K562 (cell line): ENCODE results near the gene NACAD. TPM values are rescaled to one million over a fixed set of nuclear protein-coding genes. Genes with fewer than 3 reads are reported as not detected.

Experiments used
- CBX8 ChIP-seq: fragments of 200-600 bp; sonication (generic); IDR thresholded peaks from 2 replicates; pipeline ENCODE4 v1.6.1; 2012; ENCODE audit warnings: borderline replicate concordance, mixed run types, low read depth, mild to moderate bottlenecking, moderate library complexity, mixed read lengths, low read length, control low read depth, inconsistent platforms; ENCODE audit not compliant: poor library complexity, severe bottlenecking; ENCODE audit errors: extremely low read depth
- EGR1 ChIP-seq: fragments of 450-650 bp; conservative IDR thresholded peaks from 2 replicates; pipeline ENCODE4 v1.6.1; 2017; ENCODE audit warnings: mild to moderate bottlenecking
- HDAC2 ChIP-seq: fragments of 450-650 bp; IDR thresholded peaks from 2 replicates; pipeline ENCODE4 v1.6.1; 2016; ENCODE audit warnings: mild to moderate bottlenecking
- RBM22 ChIP-seq: fragments of 200-400 bp; formaldehyde crosslinking; IDR thresholded peaks from 2 replicates; pipeline ENCODE4 v1.6.1; 2018; ENCODE audit warnings: low read length, low read depth; ENCODE audit not compliant: poor library complexity, severe bottlenecking
- TARDBP ChIP-seq: fragments of 450-650 bp; IDR thresholded peaks from 2 replicates; pipeline ENCODE4 v1.6.1; 2016
- ZKSCAN8 ChIP-seq: fragments of 200-800 bp; sonication (Bioruptor generic); IDR thresholded peaks from 2 replicates; pipeline ENCODE4 v1.6.1; 2016; ENCODE audit warnings: missing genetic modification characterization, missing compliant biosample characterization
- ZNF592 ChIP-seq: fragments of 450-650 bp; IDR thresholded peaks from 2 replicates; pipeline ENCODE4 v1.6.1; 2017; ENCODE audit warnings: antibody characterized with exemption, mild to moderate bottlenecking
- polyA plus RNA-seq, 8 experiments: library from polyadenylated mRNA; depleted of rRNA in 4 of 8; stranded (reverse) in 5 of 8; unstranded in 3 of 8; fragments of >200 nt; fragmentation: Nextera tagmentation in 2 of 8; fragmentation: Illumina TruSeq in 1 of 8; extraction: Ambion mirVana in 2 of 8; extraction: Trizol in 1 of 8; gene quantifications; 2 replicates each; pipeline versions ENCODE4 v1.2.1 to v1.2.3, GENCODE V29; 2011 to 2014; ENCODE audit warnings: inconsistent platforms in 1 of 8, missing spikeins in 1 of 8
- total RNA-seq, 7 experiments: library from RNA; depleted of rRNA in 6 of 7; stranded (reverse); fragments of >200 nt in 6 of 7; fragmentation: Illumina TruSeq in 2 of 7; extraction: Trizol in 2 of 7; gene quantifications; 2 replicates each; pipeline versions ENCODE4 v1.2.1 to v1.2.3, GENCODE V29; 2011 to 2021; ENCODE audit warnings: low replicate concordance in 1 of 7
- TF ChIP-seq, protein P1 (sequence below): fragments of 450-650 bp; formaldehyde crosslinking; IDR thresholded peaks from 2 replicates; pipeline ENCODE4 v1.4.0; 2022; ENCODE audit warnings: missing genetic modification characterization
- TF ChIP-seq, protein P2 (sequence below): sonication (generic); formaldehyde crosslinking; IDR thresholded peaks from 2 replicates; pipeline ENCODE4 v1.8.0; 2022; ENCODE audit warnings: missing genetic modification reagents, mild to moderate bottlenecking, borderline replicate concordance

The NACAD gene
- total and polyA plus RNA-seq, 9 of the 15 experiments (the other 6 are each of a cell fraction or from before 2014, with no cell fraction given), result under 0.01 to 0.03 (median 0.02) TPM; not detected in 5

DNA sequence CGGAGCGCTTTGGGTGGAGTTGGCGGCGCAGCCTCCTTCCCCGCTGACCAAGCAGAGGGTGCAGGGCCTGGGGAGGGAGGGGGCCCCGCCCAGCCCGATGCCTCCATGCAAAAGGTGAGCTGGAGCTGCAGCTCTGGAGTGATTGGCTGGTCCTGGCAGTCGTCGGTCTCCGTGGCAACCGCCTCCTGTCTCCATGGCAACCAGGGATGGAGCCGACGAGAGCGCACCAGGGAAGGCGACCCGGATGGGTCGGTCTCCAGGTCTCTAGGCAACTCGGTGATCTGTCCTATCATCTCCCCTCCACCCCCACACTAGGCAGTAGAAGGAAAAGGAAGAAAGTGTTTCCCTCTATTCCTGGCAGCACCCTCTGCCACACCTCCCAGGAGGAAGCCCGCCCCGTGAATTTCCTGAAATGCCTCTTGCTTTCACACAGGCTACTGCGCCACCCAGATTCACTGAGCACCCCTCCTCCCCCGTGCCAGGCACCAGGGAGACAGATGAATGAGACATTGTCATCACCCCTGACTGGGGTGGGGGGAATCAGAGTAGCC lies 647 bp upstream of the NACAD start (continued):
- TF ChIP-seq, protein P1, sequence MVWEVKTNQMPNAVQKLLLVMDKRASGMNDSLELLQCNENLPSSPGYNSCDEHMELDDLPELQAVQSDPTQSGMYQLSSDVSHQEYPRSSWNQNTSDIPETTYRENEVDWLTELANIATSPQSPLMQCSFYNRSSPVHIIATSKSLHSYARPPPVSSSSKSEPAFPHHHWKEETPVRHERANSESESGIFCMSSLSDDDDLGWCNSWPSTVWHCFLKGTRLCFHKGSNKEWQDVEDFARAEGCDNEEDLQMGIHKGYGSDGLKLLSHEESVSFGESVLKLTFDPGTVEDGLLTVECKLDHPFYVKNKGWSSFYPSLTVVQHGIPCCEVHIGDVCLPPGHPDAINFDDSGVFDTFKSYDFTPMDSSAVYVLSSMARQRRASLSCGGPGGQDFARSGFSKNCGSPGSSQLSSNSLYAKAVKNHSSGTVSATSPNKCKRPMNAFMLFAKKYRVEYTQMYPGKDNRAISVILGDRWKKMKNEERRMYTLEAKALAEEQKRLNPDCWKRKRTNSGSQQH (CRISPR knock-in tag), result no peak
- TF ChIP-seq, protein P2, sequence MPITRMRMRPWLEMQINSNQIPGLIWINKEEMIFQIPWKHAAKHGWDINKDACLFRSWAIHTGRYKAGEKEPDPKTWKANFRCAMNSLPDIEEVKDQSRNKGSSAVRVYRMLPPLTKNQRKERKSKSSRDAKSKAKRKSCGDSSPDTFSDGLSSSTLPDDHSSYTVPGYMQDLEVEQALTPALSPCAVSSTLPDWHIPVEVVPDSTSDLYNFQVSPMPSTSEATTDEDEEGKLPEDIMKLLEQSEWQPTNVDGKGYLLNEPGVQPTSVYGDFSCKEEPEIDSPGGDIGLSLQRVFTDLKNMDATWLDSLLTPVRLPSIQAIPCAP (CRISPR knock-in tag), result no peak
- peak; percentile 98 for TF ChIP-seq RBM22
- TF ChIP-seq ZKSCAN8, result no peak
- no peak for TF ChIP-seq TARDBP
- peak; percentile 98 for TF ChIP-seq HDAC2
- TF ChIP-seq ZNF592, result no peak
- peak; percentile 36 for TF ChIP-seq EGR1
- TF ChIP-seq CBX8, result no peak
